Spleen (tissue), 11 donors: ENCODE data around the gene HEXB. TPM values are rescaled to one million over a fixed set of nuclear protein-coding genes. Genes with fewer than 3 reads are reported as not detected.
"Not testable (repeated sequence)": the region's sequence is repeated elsewhere in the genome, so short reads cannot be mapped to it uniquely, and the experiment has no call there.

Experiments used
- DNase-seq: peaks from one replicate; pipeline ENCODE4 v3.0.0-alpha.2; 2020
- H3K27ac ChIP-seq, 8 donors: fragments of 200-600 bp; sonication (generic) in 7 of 8; 1 replicate in 4 of 8; 2 replicates in 4 of 8; pipeline versions ENCODE4 v1.5.0 to v1.8.0; 2016 to 2021; ENCODE audit warnings: inconsistent platforms in 4 of 8, mild to moderate bottlenecking in 4 of 8, moderate library complexity in 1 of 8
- H3K27me3 ChIP-seq, 7 donors: fragments of 200-600 bp; sonication (generic) in 6 of 7; replicated peaks in 1 of 7; 1 replicate in 4 of 7; 2 replicates in 3 of 7; pipeline versions ENCODE4 v1.5.0 to v1.8.0; 2016 to 2021; ENCODE audit warnings: inconsistent platforms in 3 of 7, mild to moderate bottlenecking in 1 of 7
- H3K36me3 ChIP-seq, 6 donors: fragments of 200-600 bp; sonication (generic) in 5 of 6; 1 replicate in 4 of 6; 2 replicates in 2 of 6; pipeline versions ENCODE4 v1.5.0 to v1.8.0; 2016 to 2021; ENCODE audit warnings: inconsistent platforms in 2 of 6
- H3K4me1 ChIP-seq, 6 donors: fragments of 200-600 bp; sonication (generic) in 5 of 6; 1 replicate in 3 of 6; 2 replicates in 3 of 6; pipeline versions ENCODE4 v1.5.0 to v1.8.0; 2016 to 2021; ENCODE audit warnings: inconsistent platforms in 3 of 6
- H3K4me3 ChIP-seq, 8 donors: fragments of 200-600 bp; sonication (generic) in 7 of 8; 1 replicate in 4 of 8; 2 replicates in 4 of 8; pipeline versions ENCODE4 v1.5.0 to v1.8.0; 2016 to 2021; ENCODE audit warnings: inconsistent platforms in 4 of 8, mild to moderate bottlenecking in 4 of 8, moderate library complexity in 2 of 8
- H3K9me3 ChIP-seq, 8 donors: fragments of 200-600 bp; sonication (generic) in 7 of 8; 1 replicate in 4 of 8; 2 replicates in 4 of 8; pipeline versions ENCODE4 v1.5.0 to v1.8.0; 2016 to 2021; ENCODE audit warnings: inconsistent platforms in 4 of 8
- POLR2A ChIP-seq, 3 donors: fragments of 450-650 bp; IDR thresholded peaks; one replicate each; pipeline ENCODE4 v1.5.1; 2017; ENCODE audit warnings: antibody characterized with exemption in 3 of 3, mild to moderate bottlenecking in 1 of 3
- POLR2AphosphoS5 ChIP-seq, 3 donors: sonication (generic); formaldehyde crosslinking; IDR thresholded peaks; one replicate each; pipeline ENCODE4 v1.5.1; 2017; ENCODE audit warnings: antibody characterized with exemption in 3 of 3
- WGBS, 5 donors: extraction: QIAGEN DNeasy Blood & Tissue Kit in 3 of 5; methylation state at CpG; one replicate each; pipeline versions ENCODE4 v1.1.5 to v1.1.7; 2013 to 2018; 5-methylcytosine and 5-hydroxymethylcytosine counted together
- intact Hi-C: fragments of 100-400 bp; cut with DNase I; formaldehyde crosslinking; loops from one replicate; pipeline ENCODE4 v1.15.0; 2023; ENCODE audit warnings: low total_unique reads
- polyA plus RNA-seq, 3 donors: library from polyadenylated mRNA; stranded (reverse); fragments of 200-250 nt; gene quantifications; one replicate each; pipeline ENCODE4 v1.2.1, GENCODE V29; 2013
- total RNA-seq, 7 donors: library from RNA; depleted of rRNA in 3 of 7; stranded (reverse); fragments of >200 nt in 3 of 7; fragmentation: NEBNext Ultra II Directional in 4 of 7; extraction: Animal tissue kit (Norgen Biotek cat#: 25700) in 4 of 7; gene quantifications; one replicate each; pipeline versions ENCODE4 v1.1.0 to v1.2.1, GENCODE V29; 2016 to 2021
- TF ChIP-seq, protein P1 (sequence below), 11 experiments: fragments of 200-600 bp in 7 of 11; fragments of 450-650 bp in 4 of 11; sonication (generic) in 4 of 11; IDR thresholded peaks in 8 of 11; conservative IDR thresholded peaks in 3 of 11; 1 replicate in 7 of 11; 2 replicates in 4 of 11; pipeline versions ENCODE4 v1.4.0 to v1.8.0; 2016 to 2021; ENCODE audit warnings: antibody characterized with exemption in 11 of 11, inconsistent platforms in 4 of 11, mild to moderate bottlenecking in 1 of 11
- donor health status: healthy with polysubstance abuse.
- donor health status: DM: no; HTN: no; CAD: no; lungs with moderate emphysema.
- donor health status: DM: no; HTN: no; CAD: no.
- donor health status: Bipolar disorder and iron deficiency.
- donor health status: healthy.
- donor health status: DM: no; HTN: no; CAD: no.
- donor health status: DM: yes; HTN: yes; CAD: no.

The HEXB gene
- total and polyA plus RNA-seq, 10 donors, result 61.9 to 119 (median 83.7) TPM

- H3K9me3 ChIP-seq, result no peaks in the 10 kb centered on the region
- no peaks in the 10 kb centered on the region for H3K27me3 ChIP-seq
- H3K4me1 ChIP-seq, result no peaks in the 10 kb centered on the region
- 63 to 78% (median 64%) methylated on average over 1 of the region's 1 CpG for WGBS, 5 donors
- no peak for TF ChIP-seq POLR2A (IDR thresholded peaks at IDR 0.05)
- TF ChIP-seq, protein P1, sequence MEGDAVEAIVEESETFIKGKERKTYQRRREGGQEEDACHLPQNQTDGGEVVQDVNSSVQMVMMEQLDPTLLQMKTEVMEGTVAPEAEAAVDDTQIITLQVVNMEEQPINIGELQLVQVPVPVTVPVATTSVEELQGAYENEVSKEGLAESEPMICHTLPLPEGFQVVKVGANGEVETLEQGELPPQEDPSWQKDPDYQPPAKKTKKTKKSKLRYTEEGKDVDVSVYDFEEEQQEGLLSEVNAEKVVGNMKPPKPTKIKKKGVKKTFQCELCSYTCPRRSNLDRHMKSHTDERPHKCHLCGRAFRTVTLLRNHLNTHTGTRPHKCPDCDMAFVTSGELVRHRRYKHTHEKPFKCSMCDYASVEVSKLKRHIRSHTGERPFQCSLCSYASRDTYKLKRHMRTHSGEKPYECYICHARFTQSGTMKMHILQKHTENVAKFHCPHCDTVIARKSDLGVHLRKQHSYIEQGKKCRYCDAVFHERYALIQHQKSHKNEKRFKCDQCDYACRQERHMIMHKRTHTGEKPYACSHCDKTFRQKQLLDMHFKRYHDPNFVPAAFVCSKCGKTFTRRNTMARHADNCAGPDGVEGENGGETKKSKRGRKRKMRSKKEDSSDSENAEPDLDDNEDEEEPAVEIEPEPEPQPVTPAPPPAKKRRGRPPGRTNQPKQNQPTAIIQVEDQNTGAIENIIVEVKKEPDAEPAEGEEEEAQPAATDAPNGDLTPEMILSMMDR (IDR thresholded peaks at IDR 0.05 in 8 of 11, conservative IDR thresholded peaks at IDR 0.05 in 3 of 11), result no peak
- no peak for TF ChIP-seq POLR2AphosphoS5 (IDR thresholded peaks at IDR 0.05)
- H3K27ac ChIP-seq, result no peak overlapping the region
- no peak overlapping the region for H3K4me3 ChIP-seq
- no peak for DNase-seq
- H3K36me3 ChIP-seq, result peaks cover 3 to 100% (median 74%) of the 10 kb centered on the region in 6 donors
- intact Hi-C loops, result no loop called here
These were observed 37.2 kb downstream of the HEXB start for GRCh38 chr5:74722271-74722670.

- no peaks in the 10 kb centered on the region for H3K4me1 ChIP-seq
- 95 to 100% (median 100%) methylated on average over 1 of the region's 1 CpG for WGBS, 5 donors
These were observed 40.3 kb downstream of the HEXB start for GRCh38 chr5:74725331-74725730.

GRCh38 chr5:74736759-74737158 lies 51.7 kb downstream of the HEXB start:
- H3K4me3 ChIP-seq, result no peak overlapping the region
- 84 to 98% (median 94%) methylated on average over 6 of the region's 6 CpGs for WGBS, 5 donors
- H3K9me3 ChIP-seq, result no peaks in the 10 kb centered on the region
- H3K4me1 ChIP-seq, result no peaks in the 10 kb centered on the region
- no peak for DNase-seq
- no peak overlapping the region for H3K27ac ChIP-seq
- no peaks in the 10 kb centered on the region for H3K27me3 ChIP-seq
- H3K36me3 ChIP-seq, result peaks cover 0 to 100% (median 63%) of the 10 kb centered on the region in 6 donors
- no peak for TF ChIP-seq POLR2A (IDR thresholded peaks at IDR 0.05)
- TF ChIP-seq, protein P1 (IDR thresholded peaks at IDR 0.05 in 8 of 11, conservative IDR thresholded peaks at IDR 0.05 in 3 of 11), result no peak
- no peak for TF ChIP-seq POLR2AphosphoS5 (IDR thresholded peaks at IDR 0.05)
- intact Hi-C loops, result no loop called here

More at GRCh38 chr5:74725331-74725730, 40.3 kb downstream of the HEXB start:
- H3K27me3 ChIP-seq, result no peaks in the 10 kb centered on the region
- H3K36me3 ChIP-seq, result peaks cover 2 to 100% (median 66%) of the 10 kb centered on the region in 6 donors
- H3K27ac ChIP-seq, result no peak overlapping the region
- DNase-seq, result no peak
- no peaks in the 10 kb centered on the region for H3K9me3 ChIP-seq
- TF ChIP-seq POLR2AphosphoS5 (IDR thresholded peaks at IDR 0.05), result no peak
- TF ChIP-seq POLR2A (IDR thresholded peaks at IDR 0.05), result no peak
- TF ChIP-seq, protein P1 (IDR thresholded peaks at IDR 0.05 in 8 of 11, conservative IDR thresholded peaks at IDR 0.05 in 3 of 11), result no peak
- intact Hi-C loops, result no loop called here
- H3K4me3 ChIP-seq, result no peak overlapping the region

DNA sequence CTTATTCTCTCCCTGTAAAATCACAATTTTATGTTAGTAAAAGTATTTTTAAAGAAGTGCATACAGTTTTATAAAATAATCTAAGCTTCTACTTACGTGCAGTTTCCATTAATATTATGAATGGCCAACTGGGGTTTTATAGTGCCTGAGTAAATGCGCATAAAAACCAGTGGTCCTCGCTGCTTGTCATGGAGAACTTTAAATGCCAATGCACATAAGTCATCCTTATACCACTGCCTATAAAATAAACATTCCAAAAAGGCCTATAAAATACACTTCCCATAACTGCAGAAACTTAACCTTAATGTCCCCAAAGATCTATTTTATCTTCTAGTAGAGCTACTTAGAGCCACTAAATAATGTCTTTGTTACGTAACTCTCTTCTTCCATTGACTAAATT lies 53.4 kb downstream of the HEXB start:
- no peaks in the 10 kb centered on the region for H3K4me1 ChIP-seq
- WGBS, 5 donors, result 96 to 99% (median 97%) methylated on average over 4 of the region's 4 CpGs
- H3K36me3 ChIP-seq, result peaks cover 0 to 100% (median 67%) of the 10 kb centered on the region in 6 donors
- H3K27me3 ChIP-seq, result no peaks in the 10 kb centered on the region
- no peak overlapping the region for H3K27ac ChIP-seq
- intact Hi-C loops, result no loop called here
- no peaks in the 10 kb centered on the region for H3K9me3 ChIP-seq
- H3K4me3 ChIP-seq, result no peak overlapping the region
- TF ChIP-seq, protein P1 (IDR thresholded peaks at IDR 0.05 in 8 of 11, conservative IDR thresholded peaks at IDR 0.05 in 3 of 11), result no peak
- no peak for TF ChIP-seq POLR2AphosphoS5 (IDR thresholded peaks at IDR 0.05)
- no peak for TF ChIP-seq POLR2A (IDR thresholded peaks at IDR 0.05)
- no peak for DNase-seq

DNA sequence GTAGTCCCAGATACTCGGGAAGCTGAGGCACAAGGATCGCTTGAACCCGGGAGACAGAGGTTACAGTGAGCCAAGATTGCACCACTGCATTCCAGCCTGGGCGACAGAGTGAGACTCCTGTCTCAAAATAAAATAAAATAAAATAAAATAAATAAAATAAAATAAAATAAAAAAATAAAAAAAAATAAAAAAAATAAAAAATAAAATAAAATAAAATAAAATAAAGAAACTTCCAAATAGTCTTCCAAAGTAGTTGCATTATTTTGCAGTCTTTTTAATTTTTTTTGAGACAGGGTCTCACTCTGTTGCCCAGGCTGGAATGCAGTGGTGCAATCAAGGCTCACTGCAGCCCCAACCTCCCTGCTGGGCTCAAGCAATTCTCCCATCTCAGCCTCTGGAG lies 63.7 kb downstream of the HEXB start:
- intact Hi-C loops, H3K4me3 ChIP-seq, H3K9me3 ChIP-seq, DNase-seq, H3K27ac ChIP-seq, H3K4me1 ChIP-seq, H3K27me3 ChIP-seq: not testable (repeated sequence)
- 97 to 100% (median 99%) methylated on average over 4 of the region's 4 CpGs for WGBS, 5 donors
- H3K36me3 ChIP-seq, result peaks cover 0 to 96% (median 74%) of the 10 kb centered on the region in 6 donors
